K562 treated with DMSO at 1 percent for 4 hours (cell line): ENCODE data around the gene GALNS. TPM values are rescaled to one million over a fixed set of nuclear protein-coding genes. Genes with fewer than 3 reads are reported as not detected.

Experiments used
- total RNA-seq: library from RNA; unstranded; fragments of 300-600 nt; gene quantifications from 2 replicates; pipeline ENCODE4 v1.2.3, GENCODE V29; 2022; ENCODE audit not compliant: insufficient read depth

GALNS gene, protein sequence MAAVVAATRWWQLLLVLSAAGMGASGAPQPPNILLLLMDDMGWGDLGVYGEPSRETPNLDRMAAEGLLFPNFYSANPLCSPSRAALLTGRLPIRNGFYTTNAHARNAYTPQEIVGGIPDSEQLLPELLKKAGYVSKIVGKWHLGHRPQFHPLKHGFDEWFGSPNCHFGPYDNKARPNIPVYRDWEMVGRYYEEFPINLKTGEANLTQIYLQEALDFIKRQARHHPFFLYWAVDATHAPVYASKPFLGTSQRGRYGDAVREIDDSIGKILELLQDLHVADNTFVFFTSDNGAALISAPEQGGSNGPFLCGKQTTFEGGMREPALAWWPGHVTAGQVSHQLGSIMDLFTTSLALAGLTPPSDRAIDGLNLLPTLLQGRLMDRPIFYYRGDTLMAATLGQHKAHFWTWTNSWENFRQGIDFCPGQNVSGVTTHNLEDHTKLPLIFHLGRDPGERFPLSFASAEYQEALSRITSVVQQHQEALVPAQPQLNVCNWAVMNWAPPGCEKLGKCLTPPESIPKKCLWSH
- 10.0 and 10.5 TPM in 2 replicates for total RNA-seq

DNA sequence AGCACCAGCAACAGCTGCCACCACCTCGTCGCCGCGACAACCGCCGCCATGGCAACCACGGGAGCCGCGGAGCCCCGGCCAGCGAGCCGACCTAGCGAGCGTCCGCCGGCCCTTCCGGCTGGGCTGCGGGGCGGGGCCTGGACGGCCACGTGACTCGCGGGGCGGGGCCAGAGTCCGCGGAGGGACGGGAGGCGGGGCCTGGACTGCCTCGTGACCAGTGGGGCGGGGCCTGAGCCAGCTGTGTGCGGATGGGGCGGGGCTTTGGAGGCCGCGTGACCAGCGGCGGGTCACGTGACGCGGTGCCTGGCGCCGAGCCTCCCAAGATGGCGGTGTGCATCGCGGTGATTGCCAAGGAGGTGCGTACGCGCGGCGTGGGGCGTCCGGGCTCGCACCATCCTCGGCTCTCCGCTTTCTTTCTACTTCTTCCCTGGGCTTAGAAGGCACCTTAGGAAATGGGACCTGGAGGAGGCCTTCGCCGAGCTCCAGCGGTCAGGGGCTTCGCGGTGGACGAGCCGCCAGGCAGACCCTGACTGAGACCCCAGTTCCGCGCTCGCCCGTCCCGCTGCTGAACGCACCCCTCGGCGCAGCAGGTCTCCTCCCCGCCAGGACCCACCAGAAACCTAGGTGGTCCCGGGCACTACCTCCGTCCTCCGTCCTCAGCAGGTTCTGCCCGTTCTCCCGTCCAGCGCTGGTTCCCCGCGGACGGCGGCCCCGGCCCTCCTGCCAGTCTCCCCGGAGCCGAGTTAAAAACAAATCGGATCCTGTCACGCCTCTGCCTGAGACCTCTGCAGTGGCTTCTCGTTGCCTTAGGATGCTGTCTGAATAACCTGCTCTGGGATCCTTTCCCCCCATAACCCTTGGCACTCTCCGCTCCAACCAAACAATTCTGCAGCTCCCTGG is at the start of gene GALNS, which contains the start of gene TRAPPC2L:
Gene GALNS, minus strand, starts transcription at position 120 of the 900 bp plus-strand sequence. Its CDS starts 70 bp downstream, at position 50.
Gene TRAPPC2L, plus strand, starts transcription at position 300 of the 900 bp plus-strand sequence. Its CDS starts 24 bp downstream, at position 324.

DNA sequence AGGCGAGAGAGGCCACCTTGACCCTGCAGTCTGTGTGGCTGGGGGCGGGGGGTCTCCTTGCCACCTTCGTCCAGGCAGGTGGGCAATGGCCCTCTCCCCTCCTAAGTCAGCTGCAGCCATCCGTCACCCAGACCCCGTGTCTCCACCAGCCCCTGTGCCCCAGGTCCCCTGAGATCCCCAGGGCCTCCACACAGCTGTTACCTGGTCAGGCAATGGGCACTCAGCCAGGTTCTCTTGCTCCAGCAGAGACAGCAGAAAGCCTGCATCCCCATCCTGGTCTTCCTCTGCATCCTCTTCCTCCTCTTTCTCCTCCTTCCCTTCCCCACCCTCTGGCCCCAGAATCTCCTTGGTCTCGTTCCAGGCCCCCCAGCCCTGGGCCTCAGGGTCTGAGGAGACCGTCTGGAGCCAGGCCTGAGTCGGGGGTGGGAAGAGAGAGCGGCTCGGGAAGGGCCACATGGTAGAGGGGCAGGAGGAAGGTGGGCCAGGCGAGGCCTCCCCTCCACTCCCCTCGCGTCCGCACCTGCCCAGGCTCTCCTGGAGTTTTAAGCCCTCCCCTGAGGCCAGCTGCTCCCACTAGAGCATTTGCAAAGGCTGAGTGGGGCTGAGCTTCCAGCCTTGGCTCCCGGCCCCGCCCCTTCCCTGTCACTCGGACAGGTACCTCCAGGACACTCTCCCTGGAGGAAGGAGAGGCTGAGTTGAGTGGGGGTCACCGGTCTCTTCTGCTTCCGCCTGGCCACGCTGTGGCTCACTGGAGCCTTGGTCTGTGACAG is 9.6 kb upstream of the GALNS start, which contains the start of gene PABPN1L:
Gene PABPN1L, minus strand, starts transcription at position 510 of the 770 bp plus-strand sequence. Its CDS starts 54 bp downstream, at position 456.

DNA sequence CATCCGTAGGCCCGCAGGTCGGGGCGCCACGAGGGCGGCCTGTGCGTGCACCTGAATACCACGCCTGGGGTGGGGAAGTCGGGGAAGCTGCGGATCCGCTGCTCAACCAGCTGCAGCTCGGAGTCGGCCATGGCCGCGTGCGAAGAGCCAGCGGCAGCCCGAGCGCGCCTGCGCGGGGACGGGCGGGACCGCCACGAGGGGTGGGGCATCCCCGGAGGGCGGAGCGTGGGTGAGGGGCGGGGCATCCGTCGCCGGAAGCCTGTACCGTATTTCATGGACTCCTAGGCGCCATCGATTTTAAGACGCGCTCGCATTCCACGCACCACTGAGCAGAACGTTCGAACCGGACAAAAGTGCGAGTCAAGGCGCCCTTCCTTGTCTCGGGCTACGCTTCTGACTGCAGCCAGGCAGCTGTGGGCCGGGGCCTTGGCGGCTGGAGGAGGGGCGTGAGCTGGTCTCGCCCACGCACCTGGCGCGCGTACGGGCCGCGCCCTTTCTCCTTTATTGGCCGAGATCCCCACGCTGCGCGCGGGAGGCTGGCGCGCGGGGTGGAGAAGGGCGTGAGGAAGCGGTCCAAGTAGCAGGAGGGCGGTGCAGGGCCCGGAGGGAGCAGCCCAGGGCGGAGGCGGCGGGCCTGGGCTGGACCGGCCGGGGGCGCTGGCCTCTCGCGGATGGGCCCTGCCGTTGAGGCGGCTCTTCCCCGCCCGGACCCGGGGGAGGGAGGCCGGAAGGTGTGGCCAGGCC is 44.8 kb downstream of the GALNS start, which contains the start of gene APRT:
Gene APRT, minus strand, starts transcription at position 160 of the 744 bp plus-strand sequence. Its CDS starts 29 bp downstream, at position 131.

DNA sequence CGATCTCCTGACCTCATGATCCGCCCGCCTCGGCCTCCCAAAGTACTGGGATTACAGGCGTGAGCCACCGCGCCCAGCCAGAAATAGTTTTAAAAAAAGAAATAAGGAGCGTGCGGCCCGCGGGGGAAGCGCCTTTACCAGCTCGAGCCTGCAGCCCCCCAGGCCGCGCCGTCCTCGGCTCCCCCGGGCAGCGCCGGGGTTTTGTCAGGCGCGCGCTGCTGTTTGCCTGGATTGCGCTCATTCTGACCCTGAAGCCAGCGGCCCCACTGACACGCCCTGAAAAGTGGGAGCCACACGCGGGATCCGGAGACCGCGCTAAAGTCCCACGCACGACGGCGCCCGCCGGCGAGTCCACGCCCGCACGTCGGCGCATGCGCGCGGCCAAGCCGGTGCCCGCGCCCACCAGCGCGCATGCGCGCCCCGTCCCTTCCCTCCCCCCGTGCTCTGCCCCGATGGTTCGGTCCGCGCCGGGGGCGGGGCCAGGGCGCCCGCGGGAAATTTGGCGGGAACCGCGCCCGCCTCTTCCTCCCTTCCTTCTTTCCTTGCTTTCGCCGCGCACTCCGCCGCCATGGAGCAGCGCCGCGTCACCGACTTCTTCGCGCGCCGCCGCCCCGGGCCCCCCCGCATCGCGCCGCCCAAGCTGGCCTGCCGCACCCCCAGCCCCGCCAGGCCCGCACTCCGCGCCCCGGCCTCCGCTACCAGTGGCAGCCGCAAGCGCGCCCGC is 53.3 kb downstream of the GALNS start, which contains the start of gene CDT1:
Gene CDT1, plus strand, starts transcription at position 526 of the 724 bp plus-strand sequence. Its CDS starts 43 bp downstream, at position 569.

DNA sequence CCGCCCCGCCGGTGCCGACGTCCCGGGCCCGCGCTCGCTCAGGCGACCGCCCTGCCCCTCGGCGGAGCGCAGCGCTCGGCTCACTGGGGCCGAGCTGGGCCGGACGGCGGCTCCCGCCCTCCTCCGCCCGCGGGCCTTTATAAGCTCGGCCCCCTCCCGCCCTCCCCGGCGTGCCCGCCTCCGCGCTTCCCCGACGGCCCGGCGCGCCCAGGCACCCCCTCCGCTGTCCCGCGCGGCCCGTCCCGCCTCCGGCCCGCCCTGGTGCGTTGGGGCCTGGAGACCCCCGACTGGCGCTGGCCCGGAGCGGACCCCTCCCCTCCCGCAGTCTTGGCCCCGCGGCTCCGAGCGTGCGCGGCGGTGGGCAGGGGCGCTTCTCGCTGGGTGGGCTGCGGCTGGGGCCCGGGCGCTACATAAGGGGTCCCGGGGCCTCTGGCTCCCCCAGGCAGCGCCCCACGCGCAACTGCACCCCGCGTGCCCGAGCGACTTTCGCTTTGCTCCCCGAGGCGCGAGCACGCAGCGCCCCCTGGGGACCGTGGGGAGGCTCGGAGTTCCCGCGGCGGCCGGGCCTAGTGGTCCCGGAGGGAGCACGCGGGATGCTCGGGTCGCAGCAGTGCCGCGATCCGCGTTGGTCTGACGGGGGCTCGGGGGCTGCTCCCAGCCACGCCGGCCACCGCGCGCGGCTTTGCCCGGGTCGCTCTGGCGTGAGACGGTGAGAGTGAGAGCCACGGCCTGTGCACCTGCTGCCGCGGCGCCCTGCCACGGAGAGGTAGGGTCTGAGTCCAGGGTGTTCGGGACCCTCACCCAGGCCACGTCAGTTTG is 71.4 kb downstream of the GALNS start, which contains the start of gene PIEZO1:
Gene PIEZO1, minus strand, starts transcription at position 115 of the 819 bp plus-strand sequence. CDS start 256 bp downstream, outside the sequence.

Other genes with a start within 250 kb of the GALNS start
- not detected in 2 replicates for gene IL17C, start 218.4 kb downstream of the GALNS start, total RNA-seq
- gene CYBA, start 205.9 kb downstream of the GALNS start, total RNA-seq: 618 and 683 TPM in 2 replicates
- 88.8 and 102 TPM in 2 replicates for gene MVD, start 193.9 kb downstream of the GALNS start, total RNA-seq
- gene SNAI3, start 170.4 kb downstream of the GALNS start, total RNA-seq: 1.8 TPM in 1 of 2 replicates, not detected in the other
- 51.2 and 58.8 TPM in 2 replicates for gene RNF166, start 150.5 kb downstream of the GALNS start, total RNA-seq
- 31.2 and 36.6 TPM in 2 replicates for gene CTU2, start 150.4 kb downstream of the GALNS start, total RNA-seq
- gene PIEZO1, start 71.7 kb downstream of the GALNS start, total RNA-seq: 237 and 289 TPM in 2 replicates
- gene CDT1, start 53.2 kb downstream of the GALNS start, total RNA-seq: 235 and 248 TPM in 2 replicates
- gene APRT, start 45.0 kb downstream of the GALNS start, total RNA-seq: 276 and 300 TPM in 2 replicates
- 48.4 and 59.9 TPM in 2 replicates for gene TRAPPC2L, start 180 bp upstream of the GALNS start, total RNA-seq
- 1.9 TPM in 1 of 2 replicates, not detected in the other for gene PABPN1L, start 9.7 kb upstream of the GALNS start, total RNA-seq
- gene CBFA2T3, start 120.3 kb upstream of the GALNS start, total RNA-seq: 13.8 and 28.6 TPM in 2 replicates
- gene ACSF3, start 236.9 kb upstream of the GALNS start, total RNA-seq: 22.9 and 35.2 TPM in 2 replicates